ENCODE data around the gene FLT3LG.
"Not testable (repeated sequence)": the region's sequence is repeated elsewhere in the genome, so short reads cannot be mapped to it uniquely, and the experiment has no call there.

The FLT3LG gene

DNA sequence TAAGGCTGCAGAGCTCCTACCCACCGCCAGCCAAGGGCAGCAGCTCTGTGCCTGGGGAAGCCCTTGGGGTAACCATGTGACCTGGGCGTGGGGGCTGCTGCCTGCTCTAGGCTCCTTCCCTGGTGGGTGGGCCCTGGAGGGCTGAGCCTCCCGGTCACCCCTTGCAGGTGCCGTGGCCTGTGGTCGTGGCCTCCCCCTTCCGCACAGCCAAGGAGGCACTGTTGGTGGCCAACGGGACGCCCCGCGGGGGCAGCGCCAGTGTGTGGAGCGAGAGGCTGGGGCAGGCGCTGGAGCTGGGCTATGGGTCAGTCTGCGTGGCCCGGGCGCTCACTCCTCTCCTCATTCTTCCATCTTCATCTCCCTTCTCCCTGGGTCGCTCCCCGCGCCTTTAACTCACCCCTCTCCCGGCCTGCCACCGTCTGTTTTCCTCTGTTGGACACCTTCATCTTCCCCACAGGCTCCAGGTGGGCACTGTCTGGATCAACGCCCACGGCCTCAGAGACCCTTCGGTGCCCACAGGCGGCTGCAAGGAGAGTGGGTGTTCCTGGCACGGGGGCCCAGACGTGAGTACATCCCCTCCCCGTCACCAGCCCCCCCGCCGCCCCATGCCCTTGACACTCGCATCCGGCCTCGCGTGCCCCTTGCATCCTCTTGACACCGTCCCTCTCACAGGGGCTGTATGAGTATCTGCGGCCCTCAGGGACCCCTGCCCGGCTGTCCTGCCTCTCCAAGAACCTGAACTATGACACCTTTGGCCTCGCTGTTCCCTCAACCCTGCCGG lies 9.9 kb upstream of the FLT3LG start:
- DNase-seq = no peak

DNA sequence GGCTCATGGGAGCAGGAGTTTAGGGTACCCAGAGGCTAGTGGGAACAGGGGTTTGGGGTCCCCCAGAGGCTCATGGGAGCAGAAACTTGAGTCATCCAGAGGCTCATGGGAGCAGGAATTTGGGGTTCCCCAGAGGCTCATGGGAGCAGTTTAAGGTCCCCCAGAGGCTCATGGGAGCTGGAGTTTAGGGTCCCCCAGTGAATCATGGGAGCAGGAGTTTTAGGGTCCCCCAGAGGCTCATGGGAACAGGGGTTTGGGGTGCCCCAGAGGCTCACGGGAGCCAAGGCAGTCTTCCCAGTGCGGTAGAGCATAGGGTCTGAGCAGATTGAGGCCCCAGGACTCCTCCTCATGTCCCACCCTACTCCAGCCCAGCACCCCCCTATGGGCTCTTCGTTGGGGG lies 8.6 kb upstream of the FLT3LG start:
- DNase-seq = no peak

DNA sequence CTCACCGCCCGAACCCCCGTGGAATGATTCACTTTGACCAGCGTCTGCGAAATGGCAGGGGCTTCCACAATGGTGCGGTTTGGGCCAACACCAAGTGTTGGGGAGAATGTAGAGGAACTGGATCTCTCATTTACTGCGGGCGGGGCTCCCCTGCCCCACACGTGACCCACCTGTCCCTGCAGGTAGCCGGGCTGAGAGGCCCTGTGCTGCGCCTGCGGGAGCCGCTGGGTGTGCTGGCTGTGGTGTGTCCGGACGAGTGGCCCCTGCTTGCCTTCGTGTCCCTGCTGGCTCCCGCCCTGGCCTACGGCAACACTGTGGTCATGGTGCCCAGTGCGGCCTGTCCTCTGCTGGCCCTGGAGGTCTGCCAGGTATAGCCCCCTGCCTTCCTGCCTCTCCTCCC lies 5.8 kb upstream of the FLT3LG start:
- no peak for DNase-seq

DNA sequence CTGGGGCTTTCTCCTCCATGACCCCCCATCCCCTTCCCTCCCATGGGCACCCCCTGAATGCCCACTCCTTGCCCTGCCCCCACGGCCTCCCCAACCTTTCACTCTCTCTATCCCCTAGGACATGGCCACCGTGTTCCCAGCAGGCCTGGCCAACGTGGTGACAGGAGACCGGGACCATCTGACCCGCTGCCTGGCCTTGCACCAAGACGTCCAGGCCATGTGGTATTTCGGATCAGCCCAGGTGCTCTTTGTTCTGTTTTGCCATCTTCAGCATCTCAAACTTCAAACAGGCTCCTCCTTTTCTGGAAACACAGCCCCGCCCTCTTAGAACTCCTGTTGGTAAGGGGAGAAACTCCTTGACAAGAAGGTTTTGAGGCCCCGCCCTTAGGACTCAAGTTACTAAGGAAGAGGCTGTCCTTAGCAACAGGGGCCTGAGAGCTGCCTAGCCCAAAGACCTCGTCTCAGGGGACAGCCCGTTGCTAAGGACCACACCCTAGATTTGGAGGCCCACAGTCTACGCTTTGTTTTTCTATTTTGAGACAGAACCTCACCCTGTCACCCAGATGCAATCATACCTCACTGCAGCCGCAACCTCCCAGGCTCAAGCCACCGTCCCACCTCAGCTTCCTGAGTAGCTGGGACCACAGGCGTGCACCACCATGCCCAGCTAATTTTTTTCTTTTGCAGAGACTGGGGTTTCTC lies 5.1 kb upstream of the FLT3LG start:
- DNase-seq = peak; percentile 93

DNA sequence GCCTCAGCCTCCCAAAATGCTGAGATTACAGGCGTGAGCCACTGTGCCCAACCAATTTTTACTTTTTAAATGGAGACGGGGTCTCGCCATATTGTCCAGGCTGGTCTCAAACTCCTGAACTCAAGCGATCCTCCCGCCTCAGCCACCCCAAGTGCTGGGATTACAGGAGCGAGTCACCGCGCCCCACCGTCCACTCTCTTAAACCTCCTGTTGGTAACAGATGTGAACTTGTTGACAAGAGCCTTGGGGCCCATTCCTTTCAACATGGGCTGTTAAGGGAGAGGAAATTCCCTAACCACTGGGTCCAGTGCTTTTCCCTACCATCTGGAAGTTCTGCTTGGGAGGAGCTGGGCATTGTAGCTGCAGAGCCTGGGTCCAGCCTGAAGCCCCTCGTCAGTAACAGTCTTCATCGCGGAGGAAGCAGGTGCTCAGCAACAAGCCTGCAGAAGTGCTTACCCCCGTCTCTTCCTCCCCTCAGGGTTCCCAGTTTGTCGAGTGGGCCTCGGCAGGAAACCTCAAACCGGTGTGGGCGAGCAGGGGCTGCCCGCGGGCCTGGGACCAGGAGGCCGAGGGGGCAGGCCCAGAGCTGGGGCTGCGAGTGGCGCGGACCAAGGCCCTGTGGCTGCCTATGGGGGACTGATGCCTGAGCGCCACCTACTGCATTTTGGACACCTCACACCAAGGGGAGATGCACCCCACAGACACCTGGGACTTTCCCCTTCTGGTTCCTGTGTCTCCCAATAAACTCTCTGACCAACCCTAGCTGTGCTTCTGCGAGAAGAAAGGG lies 4.0 kb upstream of the FLT3LG start:
- peak; percentile 76 for DNase-seq

DNA sequence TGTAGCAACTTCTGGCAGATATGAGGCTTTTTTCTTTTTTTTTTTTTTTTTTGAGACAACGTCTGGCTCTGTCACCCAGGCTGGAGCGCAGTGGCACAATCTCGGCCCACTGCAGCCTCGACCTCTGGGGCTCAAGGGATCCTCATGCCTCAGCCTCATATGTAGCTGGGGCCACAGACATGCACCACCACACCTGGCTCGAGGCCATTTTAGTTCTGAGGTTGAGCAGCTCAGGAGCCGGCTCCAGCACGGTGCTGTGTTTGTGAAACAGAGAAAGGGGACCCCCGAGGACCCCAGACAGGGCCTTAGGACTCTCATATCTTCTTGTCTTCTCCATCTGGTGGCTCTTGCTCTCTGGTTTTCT lies 3.4 kb upstream of the FLT3LG start:
- DNase-seq = no peak

DNA sequence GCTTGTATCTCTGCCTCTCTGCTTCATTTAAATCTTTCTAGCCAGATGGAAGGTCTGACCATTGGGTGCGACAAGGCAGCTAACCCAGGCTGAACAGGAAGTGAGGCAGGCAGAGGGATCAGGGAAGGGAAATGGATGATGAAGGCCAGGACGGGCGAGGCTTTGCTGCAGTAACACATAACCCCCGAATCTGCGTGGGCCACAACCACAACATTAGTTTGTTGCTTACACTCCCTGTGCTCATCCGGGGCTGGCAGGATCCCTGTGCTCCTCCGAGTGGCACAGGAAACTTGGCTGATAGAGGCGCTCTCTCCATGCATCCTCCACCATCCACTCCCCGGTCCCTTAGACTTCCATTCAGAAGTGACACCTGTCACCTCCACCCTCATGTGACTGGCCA lies 1.1 kb upstream of the FLT3LG start:
- DNase-seq = no peak

DNA sequence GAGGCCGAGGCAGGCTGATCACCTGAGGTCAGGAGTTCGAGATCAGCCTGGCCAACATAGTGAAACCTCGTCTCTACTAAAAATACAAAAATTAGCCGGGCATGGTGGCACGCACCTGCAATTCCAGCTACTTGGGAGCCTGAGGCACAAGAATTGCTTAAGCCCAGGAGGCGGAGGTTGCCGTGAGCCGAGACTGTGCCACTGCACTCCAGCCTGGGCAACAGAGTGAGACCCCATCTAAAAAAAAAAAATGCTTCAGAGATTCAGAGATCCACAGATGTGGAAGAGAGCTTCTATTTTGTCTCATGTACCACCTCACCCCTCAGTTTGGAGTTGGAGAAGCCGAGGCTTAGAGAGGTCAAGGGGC lies 531 bp upstream of the FLT3LG start:
- not testable (repeated sequence) for DNase-seq

DNA sequence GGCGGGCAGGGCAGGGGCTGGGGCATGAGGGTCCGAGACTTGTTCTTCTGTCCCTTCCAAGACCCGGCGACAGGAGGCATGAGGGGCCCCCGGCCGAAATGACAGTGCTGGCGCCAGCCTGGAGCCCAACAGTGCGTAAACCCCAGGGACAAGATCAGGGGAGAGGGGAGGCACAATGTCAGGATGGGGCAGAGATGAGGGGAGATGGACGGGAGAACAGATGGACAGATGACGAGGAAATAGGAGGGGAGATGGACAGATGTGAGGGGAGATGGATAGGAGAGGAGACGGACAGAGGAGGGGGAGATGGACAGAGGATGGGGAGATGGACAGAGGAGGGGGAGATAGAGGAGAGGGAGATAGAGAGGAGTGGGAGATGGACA lies 518 bp downstream of the FLT3LG start:
- no peak for DNase-seq

DNA sequence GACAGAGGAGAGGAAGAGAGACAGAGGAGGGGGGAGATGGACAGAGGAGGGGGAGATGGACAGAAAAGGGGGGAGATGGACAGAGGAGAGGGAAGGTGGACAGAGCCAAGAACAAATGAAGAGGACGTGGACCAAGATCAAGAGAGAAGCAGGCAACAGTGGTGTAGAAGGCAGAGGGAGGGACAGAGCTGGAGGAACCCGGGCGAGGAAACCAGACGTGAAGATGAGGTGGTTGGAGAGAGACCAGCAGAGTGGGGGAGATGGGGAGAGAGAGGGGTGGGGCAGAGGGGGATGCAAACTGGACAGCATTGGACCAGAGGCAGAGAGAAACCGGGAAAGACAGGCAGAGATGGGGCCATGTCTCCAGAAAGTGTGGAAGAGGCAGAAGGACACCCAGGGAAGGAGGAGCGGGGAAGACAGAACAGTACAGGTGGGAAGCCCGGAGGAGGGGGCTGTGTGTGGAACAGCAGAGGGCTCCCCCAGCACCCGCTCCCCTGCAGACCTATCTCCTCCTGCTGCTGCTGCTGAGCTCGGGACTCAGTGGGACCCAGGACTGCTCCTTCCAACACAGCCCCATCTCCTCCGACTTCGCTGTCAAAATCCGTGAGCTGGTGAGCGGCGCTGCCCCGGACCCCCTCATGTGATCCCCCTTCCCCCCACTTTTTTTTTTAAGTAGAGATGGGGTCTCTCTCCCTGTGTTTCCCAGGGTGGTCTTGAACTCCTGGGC lies 1.3 kb downstream of the FLT3LG start:
- no peak for DNase-seq

DNA sequence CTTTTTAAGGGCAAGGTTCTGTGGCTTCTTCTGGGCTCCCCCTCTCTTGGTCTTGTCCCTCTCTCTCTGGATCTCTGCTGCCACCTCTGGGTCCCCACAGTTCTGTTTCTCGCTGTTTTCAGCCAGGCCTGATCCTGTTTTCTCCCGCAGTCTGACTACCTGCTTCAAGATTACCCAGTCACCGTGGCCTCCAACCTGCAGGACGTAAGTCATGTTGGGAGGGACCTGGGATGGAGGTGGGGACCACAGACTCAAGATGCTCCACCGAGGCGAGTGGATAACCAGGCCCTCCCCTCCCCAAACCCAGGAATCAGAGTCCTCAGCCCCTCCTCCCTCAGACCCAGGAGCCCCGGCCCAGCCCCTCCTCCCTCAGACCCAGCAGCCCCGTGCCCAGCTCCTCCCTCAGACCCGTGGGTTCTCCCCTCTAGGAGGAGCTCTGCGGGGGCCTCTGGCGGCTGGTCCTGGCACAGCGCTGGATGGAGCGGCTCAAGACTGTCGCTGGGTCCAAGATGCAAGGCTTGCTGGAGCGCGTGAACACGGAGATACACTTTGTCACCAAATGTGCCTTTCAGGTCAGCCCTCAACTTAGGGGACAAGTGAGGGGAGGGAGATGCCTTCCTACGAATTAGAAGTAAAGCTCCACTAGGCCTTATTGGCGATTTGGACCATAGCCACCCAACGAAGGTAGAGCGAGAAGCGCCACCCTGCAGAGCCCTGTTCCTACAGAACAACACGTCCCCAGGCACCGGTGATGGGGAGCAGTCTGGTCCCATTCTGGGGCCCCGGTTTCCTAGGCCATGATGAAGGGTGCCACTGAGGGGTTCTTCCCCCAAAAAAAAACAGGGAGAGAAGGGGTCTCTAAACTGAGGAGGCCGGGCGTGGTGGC lies 2.2 kb downstream of the FLT3LG start:
- DNase-seq = no peak

DNA sequence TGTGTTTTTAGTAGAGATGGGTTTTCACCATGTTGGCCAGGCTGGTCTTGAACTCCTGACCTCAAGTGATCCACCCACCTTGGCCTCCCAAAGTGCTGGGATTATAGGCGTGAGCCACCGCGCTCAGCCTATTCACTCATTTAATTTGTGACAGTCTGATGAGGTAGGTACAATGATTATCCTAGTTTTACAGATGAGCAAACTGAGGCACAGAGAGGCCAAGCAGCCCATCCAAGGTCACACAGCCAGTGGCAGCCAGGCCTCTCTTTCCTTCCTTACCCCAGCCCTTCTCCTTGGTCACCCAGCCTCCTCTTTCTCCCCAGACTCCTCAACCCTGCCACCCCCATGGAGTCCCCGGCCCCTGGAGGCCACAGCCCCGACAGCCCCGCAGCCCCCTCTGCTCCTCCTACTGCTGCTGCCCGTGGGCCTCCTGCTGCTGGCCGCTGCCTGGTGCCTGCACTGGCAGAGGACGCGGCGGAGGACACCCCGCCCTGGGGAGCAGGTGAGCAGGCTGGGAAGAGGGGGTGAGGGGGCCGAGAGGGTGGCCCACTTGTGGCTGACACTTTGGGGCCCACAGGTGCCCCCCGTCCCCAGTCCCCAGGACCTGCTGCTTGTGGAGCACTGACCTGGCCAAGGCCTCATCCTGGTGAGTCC lies 6.1 kb downstream of the FLT3LG start:
- no peak for DNase-seq

DNA sequence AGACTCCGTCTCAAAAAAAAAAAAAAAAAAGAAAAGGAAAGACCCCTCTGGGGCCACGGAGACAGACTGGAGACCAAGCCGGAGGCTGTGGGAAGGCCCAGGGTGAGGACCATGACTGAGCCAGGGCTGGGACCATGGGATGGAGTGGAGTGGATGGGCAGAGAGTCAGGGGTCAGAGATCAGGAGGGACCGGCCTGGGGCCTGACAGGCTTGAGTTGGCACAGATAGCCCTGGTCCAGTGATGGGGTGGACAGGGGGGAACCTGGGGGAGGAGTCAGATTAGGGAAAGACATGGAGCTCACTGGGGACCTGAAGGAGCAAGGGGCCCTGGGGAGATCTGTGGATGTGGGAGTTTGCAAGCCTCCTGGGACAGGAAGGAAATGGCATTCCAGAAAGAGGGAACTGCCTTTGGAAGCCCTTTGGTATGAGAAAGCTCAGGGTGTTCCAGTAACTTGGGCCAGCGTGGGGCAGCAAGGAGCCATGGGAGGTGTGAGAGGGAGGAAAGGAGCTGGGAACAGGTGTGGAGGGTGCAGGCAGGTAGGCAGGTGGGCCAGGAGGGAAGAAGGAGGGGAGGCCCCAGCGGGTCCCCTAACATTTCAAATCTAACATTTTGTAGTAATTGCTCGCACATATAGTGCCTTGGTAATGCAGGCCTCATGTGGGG lies 7.1 kb downstream of the FLT3LG start:
- no peak for DNase-seq

DNA sequence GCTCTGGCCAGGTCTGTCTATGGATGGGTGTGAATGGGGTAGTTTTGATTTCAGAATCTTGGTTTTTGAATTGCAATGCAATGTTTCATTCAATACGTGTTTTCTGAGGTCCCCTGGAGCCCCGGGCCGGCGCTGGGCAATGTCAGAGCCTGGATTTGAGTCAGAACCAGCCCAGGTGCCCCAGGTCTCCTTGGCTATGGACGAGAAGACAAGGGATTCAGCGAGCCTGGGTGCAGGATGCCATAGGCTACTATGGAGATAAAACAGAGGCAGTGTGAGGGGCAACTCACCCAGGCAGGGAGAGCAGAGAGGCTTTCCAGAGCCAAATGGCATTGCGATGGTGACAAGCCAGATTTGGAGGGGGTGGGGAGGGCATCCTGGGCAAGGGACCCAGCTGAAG lies 12.2 kb downstream of the FLT3LG start:
- DNase-seq = no peak

DNA sequence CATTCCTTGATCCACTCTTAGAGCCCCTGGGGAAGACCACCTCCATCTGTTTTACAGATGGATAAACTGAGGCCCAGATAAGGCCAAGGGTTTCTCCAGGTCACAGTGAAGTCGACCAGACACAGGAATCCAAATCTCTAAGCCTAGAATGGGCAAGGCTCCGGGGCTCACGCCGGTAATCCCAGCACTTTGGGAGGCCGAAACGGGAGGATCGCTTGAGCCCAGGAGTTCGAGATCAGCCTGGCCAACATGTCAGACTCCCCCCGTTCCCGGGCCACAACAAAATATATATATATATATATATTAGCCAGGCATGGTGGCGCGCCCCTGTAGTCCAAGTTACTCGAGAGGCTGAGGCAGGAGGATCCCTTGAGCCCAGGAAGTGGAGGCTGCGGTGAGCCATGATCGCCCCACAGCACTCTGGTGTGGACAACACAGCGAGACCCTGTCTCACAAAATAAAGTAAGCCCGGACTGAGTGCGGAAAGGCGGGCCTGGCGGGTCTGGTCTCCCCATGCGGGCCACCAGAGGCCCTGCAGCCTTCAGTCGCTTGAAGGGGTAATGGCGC lies 12.8 kb downstream of the FLT3LG start:
- DNase-seq = no peak

DNA sequence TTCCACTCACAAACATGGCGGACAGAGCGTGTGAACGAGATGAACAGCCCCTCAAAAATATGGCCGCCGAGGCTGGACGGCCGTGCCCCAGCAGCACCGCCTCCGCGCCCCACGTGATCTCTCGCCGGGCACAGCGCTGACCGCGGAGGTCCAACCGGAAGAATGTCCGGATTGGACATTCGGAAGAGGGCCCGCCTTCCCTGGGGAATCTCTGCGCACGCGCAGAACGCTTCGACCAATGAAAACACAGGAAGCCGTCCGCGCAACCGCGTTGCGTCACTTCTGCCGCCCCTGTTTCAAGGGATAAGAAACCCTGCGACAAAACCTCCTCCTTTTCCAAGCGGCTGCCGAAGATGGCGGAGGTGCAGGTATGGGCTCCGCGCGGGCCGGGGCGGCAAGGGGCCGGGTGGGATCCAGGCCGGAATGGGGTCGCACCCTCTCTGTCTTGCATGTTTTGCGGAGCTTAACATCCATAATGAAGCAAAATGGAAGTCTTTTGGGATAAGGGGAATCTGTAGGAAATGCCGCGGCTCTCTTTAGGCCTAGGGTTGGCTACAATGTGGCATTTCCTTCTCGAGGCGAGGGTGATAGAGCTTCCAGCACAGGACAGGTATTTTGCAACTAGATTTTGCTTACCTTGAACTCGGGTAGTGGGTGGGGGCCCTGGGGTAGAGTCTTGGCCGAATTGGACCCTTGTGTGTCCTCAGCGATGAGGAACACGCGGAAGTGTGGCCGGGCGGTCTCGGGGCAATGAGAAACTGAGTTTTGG lies 13.4 kb downstream of the FLT3LG start, which contains the start of gene RPL13A:
TSS of gene RPL13A (plus strand) at position 332 of the 769 bp plus-strand sequence. CDS start at position 354, 22 bp downstream.
- peak; percentile 96 for DNase-seq

DNA sequence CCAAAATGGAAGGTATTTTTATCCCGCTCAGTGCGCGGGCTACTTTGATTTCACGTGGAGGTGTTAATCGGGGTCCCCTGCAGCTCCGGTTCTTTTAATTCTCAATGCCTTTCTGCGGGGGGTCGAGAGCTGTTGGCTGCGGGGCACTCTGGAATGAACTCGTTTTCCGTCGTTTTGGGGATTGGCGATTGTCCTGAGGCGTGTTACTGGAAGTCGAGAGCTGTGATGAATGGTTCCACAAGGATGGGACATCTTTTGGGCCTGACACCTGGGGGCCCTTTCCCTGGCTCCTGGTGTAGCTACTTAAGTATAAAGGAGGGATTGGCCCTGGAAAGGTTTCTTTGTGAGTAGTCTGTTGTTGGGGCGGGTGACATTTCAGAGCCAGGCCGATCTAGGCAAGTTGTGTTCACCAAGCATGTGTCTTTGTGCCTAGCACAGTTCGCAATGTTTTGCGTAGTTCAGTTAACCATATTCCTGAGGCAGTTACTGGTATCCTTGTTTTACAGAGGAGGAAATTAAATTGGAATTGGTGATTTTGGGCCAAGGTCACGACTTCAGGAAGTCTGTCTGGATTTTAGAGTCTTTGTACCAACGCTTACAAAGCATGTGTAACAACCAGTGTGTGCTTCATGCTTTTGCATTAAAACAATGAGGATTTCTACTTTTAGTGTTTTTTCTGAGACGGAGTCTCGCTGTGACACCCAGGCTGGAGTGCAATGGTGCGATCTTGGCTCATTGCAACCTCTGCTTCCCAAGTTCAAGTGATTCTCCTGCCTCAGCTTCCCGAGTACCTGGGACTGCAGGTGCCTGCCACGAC lies 14.2 kb downstream of the FLT3LG start:
- DNase-seq = no peak

DNA sequence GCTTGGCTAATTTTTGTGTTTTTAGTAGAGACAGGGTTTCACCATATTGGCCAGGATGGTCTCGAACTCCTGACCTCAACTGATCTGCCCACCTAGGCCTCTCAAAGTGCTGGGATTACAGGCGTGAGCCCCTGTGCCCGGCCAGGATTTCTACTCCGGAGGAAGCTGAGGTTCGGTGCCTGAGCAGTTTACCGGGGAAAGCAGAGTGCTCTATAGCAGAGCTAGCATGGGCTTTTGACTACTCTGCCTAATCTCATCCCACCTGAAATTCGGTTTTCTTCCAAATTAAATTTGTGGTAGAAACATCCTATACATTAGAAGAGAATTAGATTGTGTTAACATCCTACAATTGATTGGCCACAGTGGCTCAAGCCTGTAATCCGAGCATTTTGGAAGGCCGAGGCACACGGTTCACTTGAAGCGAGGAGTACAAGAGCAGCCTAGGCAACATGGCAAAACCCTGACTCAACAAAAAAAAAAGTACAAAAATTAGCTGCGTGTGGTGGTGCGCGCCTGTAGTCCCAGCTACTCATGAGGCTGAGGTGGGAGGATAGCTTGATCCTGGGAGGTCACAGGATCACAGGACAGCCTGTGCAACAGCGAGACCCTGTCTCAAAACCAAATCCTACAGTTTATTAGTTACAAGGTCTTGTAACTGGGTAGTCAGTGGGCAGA lies 15.0 kb downstream of the FLT3LG start:
- DNase-seq = no peak
